Gastroesophageal sphincter (tissue), 3 donors: ENCODE data around the gene DCLRE1C.
"Not testable (repeated sequence)": the region's sequence is repeated elsewhere in the genome, so short reads cannot be mapped to it uniquely, and the experiment has no call there.

Source experiments
- POLR2AphosphoS5 ChIP-seq: sonication (generic); formaldehyde crosslinking; IDR thresholded peaks from one replicate; pipeline ENCODE4 v1.6.1; 2017; ENCODE audit warnings: antibody characterized with exemption
- TF ChIP-seq, protein P1 (sequence below), 4 experiments: fragments of 200-600 bp in 2 of 4; fragments of 450-650 bp in 2 of 4; sonication (generic) in 1 of 4; IDR thresholded peaks; one replicate each; pipeline ENCODE4 v1.5.1; 2017 to 2019; ENCODE audit warnings: antibody characterized with exemption in 4 of 4, mild to moderate bottlenecking in 2 of 4, moderate library complexity in 2 of 4

GRCh38 chr10:14942147-14942949 is 11.5 kb downstream of the DCLRE1C start:
- not testable (repeated sequence) for TF ChIP-seq POLR2AphosphoS5
- TF ChIP-seq, protein P1, sequence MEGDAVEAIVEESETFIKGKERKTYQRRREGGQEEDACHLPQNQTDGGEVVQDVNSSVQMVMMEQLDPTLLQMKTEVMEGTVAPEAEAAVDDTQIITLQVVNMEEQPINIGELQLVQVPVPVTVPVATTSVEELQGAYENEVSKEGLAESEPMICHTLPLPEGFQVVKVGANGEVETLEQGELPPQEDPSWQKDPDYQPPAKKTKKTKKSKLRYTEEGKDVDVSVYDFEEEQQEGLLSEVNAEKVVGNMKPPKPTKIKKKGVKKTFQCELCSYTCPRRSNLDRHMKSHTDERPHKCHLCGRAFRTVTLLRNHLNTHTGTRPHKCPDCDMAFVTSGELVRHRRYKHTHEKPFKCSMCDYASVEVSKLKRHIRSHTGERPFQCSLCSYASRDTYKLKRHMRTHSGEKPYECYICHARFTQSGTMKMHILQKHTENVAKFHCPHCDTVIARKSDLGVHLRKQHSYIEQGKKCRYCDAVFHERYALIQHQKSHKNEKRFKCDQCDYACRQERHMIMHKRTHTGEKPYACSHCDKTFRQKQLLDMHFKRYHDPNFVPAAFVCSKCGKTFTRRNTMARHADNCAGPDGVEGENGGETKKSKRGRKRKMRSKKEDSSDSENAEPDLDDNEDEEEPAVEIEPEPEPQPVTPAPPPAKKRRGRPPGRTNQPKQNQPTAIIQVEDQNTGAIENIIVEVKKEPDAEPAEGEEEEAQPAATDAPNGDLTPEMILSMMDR (IDR thresholded peaks at IDR 0.05): not testable (repeated sequence)
